NCI-H510A treated with DMSO at 0.1 percent for 48 hours (cell line): ENCODE results near the gene ABCC4.

Source experiments
- DNase-seq: peaks from one replicate; lab custom pipeline; 2025; lab: John Stamatoyannopoulos, UW

ABCC4 gene

GRCh38 chr13:95301183-95301967 lies at the start of gene ABCC4:
Gene ABCC4 (minus strand): TSS chr13:95301451. CDS start chr13:95301314, 137 bp downstream.
- peak; percentile 82 for DNase-seq

GRCh38 chr13:95349267-95349666 lies 48.0 kb upstream of the ABCC4 start:
- no peak for DNase-seq

- no peak for DNase-seq
These were observed 42.7 kb upstream of the ABCC4 start for GRCh38 chr13:95343944-95344343.

GRCh38 chr13:95341441-95341840 lies 40.2 kb upstream of the ABCC4 start:
- no peak for DNase-seq

GRCh38 chr13:95338905-95339304 lies 37.7 kb upstream of the ABCC4 start:
- no peak for DNase-seq

GRCh38 chr13:95337597-95337996 lies 36.3 kb upstream of the ABCC4 start:
- no peak for DNase-seq

- no peak for DNase-seq
These were observed 34.4 kb upstream of the ABCC4 start for GRCh38 chr13:95335667-95336066.

GRCh38 chr13:95328386-95328785 lies 27.1 kb upstream of the ABCC4 start:
- no peak for DNase-seq

- no peak for DNase-seq
These were observed 25.9 kb upstream of the ABCC4 start for GRCh38 chr13:95327190-95327589.

GRCh38 chr13:95326695-95327094 lies 25.4 kb upstream of the ABCC4 start:
- DNase-seq = no peak

GRCh38 chr13:95325485-95325884 lies 24.2 kb upstream of the ABCC4 start:
- DNase-seq = no peak

GRCh38 chr13:95323930-95324662 lies 22.8 kb upstream of the ABCC4 start:
- DNase-seq = no peak

- no peak for DNase-seq
These were observed 18.5 kb upstream of the ABCC4 start for GRCh38 chr13:95319551-95320274.

- no peak for DNase-seq
These were observed 16.1 kb upstream of the ABCC4 start for GRCh38 chr13:95317039-95317989.

- DNase-seq = no peak
These were observed 14.5 kb upstream of the ABCC4 start for GRCh38 chr13:95315752-95316151.

GRCh38 chr13:95307507-95307906 lies 6.3 kb upstream of the ABCC4 start:
- no peak for DNase-seq

GRCh38 chr13:95304453-95304852 lies 3.2 kb upstream of the ABCC4 start:
- no peak for DNase-seq

GRCh38 chr13:95301968-95302393 lies 730 bp upstream of the ABCC4 start:
- no peak for DNase-seq

GRCh38 chr13:95300625-95301182 lies 547 bp downstream of the ABCC4 start:
- peak; percentile 47 for DNase-seq

GRCh38 chr13:95298971-95299621 lies 2.2 kb downstream of the ABCC4 start:
- DNase-seq = no peak
